Mammary epithelial cell (primary cell): ENCODE measurements around the gene ZBTB26.

ENCODE experiments used
- EZH2 ChIP-seq: IDR thresholded peaks from 2 replicates; pipeline ENCODE4 v1.6.1; 2012; ENCODE audit warnings: low read length, inconsistent platforms, borderline replicate concordance
- TF ChIP-seq, protein P1 (sequence below), 2 donors: IDR thresholded peaks in 1 of 2; conservative IDR thresholded peaks in 1 of 2; 2 replicates each; pipeline ENCODE4 v1.5.1; 2011 to 2012; ENCODE audit warnings: inconsistent platforms in 2 of 2, low read length in 2 of 2, mild to moderate bottlenecking in 2 of 2, control low read depth in 1 of 2, low read depth in 1 of 2; ENCODE audit not compliant: insufficient read depth in 1 of 2; ENCODE audit errors: extremely low read depth in 1 of 2

DNA sequence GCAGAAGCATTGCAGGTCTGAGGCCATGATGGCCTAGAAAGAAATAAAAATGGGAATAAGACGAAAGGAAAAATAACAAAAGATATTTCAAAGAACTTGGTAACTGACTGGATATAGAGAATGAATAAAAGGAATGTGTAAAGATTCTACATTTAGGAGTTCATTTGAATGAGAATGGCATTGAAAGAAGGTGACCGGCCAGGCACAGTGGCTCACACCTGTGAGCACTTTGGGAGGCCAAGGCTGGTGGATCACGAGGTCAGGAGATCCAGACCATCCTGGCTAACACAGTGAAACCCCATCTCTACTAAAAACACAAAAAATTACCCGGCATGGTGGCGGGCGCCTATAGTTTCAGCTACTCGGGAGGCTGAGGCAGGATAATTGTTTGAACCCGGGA is 8.6 kb downstream of the ZBTB26 start:
- TF ChIP-seq, protein P1, sequence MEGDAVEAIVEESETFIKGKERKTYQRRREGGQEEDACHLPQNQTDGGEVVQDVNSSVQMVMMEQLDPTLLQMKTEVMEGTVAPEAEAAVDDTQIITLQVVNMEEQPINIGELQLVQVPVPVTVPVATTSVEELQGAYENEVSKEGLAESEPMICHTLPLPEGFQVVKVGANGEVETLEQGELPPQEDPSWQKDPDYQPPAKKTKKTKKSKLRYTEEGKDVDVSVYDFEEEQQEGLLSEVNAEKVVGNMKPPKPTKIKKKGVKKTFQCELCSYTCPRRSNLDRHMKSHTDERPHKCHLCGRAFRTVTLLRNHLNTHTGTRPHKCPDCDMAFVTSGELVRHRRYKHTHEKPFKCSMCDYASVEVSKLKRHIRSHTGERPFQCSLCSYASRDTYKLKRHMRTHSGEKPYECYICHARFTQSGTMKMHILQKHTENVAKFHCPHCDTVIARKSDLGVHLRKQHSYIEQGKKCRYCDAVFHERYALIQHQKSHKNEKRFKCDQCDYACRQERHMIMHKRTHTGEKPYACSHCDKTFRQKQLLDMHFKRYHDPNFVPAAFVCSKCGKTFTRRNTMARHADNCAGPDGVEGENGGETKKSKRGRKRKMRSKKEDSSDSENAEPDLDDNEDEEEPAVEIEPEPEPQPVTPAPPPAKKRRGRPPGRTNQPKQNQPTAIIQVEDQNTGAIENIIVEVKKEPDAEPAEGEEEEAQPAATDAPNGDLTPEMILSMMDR (conservative IDR thresholded peaks at IDR 0.05 in 1 of 2, IDR thresholded peaks at IDR 0.05 in 1 of 2; ENCODE audit: extremely low read depth in 1 of 2, insufficient read depth in 1 of 2, low read depth in 1 of 2, low read length in 2 of 2): no peak
- TF ChIP-seq EZH2: no peak
